CD4-positive, alpha-beta T cell treated with Interleukin-6 at 100 ng/mL for 8 hours (primary cell): ENCODE data around the gene SERPINB12.
A peak's percentile ranks its signal among the peaks of the same experiment; 100 is the strongest.

Source experiments
- DNase-seq: peaks from one replicate; pipeline ENCODE4 v3.0.0-alpha.2; 2020; ENCODE audit warnings: mixed read lengths, low spot score

SERPINB12 gene, protein sequence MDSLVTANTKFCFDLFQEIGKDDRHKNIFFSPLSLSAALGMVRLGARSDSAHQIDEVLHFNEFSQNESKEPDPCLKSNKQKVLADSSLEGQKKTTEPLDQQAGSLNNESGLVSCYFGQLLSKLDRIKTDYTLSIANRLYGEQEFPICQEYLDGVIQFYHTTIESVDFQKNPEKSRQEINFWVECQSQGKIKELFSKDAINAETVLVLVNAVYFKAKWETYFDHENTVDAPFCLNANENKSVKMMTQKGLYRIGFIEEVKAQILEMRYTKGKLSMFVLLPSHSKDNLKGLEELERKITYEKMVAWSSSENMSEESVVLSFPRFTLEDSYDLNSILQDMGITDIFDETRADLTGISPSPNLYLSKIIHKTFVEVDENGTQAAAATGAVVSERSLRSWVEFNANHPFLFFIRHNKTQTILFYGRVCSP

DNA sequence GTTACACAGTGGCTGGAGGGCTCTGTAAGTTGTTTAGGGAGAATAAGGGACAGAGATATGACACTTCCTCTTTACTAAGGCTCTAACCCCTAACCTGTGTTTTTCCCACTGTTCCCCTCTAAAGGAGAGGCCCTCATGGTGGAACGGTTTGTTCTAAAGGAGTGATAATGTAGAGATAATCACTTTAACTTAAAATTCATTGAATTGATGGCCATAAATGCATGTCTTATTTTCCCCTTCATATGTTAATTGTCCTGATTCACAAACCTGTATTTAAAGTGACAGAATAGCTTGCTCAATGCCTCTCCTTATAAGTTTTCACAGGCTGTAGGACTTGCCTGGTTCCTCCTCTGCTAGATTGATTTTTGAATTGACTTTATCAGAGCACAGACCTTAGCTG is at the start of gene SERPINB12:
Gene SERPINB12 (plus strand): TSS at position 301 of the 400 bp plus-strand sequence. CDS start 13,791 bp downstream, outside the sequence.
- no peak for DNase-seq

DNA sequence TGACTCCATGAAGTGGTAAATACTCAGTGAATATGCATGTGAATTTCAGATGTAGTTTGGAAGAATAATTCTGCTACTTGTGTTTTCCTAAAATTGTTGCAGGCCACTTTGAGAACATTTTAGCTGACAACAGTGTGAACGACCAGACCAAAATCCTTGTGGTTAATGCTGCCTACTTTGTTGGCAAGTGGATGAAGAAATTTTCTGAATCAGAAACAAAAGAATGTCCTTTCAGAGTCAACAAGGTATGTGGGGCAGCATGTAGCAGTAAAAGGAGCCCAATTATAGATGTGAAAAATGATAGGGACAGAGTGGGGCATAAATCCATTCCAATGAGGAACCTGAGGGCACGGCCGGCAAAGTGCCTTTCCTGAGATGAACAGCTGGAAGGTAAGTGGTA is 49.3 kb upstream of the SERPINB12 start:
- no peak for DNase-seq

DNA sequence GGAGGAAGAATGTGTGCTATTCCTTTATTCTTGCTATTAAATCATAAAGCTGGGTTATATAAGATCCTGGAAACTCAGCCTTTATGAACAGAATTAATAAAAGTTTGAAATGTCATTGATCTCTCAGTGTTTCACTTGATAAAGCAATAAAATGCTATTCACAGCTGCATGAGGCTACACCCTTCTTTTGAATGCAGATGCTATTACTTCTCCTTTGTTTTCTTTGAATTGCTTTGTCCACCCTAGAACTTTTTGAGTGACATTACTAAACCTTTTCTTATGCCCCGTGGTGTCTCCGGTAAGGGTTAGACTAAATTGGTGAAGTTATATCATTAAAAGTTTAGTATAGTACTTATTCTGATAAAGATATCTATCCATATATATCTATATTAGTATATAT is 46.5 kb upstream of the SERPINB12 start:
- no peak for DNase-seq

DNA sequence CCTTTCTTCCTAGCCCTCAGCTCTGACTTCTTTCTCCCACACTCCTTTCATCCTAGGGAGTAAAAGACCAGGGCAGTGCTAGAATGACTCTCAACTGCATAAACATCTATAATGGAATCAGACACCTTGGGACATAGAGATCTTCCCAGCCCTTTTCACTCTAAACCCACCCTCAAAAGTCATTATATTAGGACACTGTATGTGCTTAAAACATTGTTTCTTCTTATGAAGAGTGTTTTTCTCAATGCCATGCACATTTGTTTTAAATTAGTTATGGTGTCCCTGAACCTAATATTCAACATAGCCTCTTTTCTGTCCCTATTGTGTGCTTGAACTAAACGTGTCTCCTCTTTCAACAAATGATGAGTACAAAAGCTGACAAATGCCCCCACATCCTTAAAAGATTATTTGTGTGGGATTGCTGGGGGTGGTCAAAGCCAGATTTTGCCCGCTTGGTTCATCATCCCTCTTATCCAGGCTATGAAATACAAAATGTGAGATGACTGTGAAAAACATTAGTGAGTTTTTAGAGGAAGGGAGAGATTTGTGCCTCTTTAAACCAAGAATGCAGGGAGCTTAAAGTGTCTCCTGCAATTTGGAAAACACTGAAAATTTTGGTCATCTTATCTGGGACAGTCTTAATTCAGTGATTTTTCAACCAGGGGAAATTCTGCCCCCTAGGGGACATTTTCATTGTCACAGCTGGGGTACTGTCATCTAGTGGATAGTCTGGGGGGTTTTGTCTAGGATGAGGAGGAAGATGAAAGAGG is 36.4 kb upstream of the SERPINB12 start:
- no peak for DNase-seq

DNA sequence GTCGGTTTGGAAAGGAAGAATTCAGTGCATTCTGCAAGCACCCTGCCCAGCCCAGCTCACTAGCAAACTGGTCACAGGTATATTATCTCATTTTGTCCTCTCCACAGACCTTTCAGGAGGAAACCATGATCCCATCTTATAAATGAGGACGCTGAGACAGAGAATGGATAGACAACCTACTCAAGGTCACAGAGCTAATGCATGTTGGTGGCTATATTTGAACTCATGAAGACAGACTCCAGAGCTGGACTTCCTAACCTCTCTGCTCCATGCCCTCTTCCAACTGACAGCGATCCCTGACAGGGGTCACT is 35.9 kb upstream of the SERPINB12 start:
- DNase-seq, result no peak

DNA sequence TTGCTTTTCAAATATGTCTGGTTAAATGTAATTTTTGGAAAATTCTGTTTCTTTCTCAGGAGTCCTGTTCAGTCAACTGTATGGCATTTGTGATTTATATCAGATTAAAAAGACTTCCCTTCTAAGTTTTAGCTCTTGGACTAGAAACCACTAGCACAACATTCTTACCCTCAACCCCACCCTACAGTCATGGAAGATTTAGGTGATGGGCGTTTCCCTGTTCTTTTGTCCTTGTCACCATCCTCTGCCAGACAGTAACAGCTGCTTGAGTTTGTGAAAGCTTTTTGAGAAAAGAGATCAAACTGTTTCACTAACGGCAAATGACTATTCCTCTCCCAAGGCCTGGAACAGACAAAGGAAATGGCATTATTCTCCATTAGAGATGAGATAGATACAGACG is 33.6 kb upstream of the SERPINB12 start:
- no peak for DNase-seq

DNA sequence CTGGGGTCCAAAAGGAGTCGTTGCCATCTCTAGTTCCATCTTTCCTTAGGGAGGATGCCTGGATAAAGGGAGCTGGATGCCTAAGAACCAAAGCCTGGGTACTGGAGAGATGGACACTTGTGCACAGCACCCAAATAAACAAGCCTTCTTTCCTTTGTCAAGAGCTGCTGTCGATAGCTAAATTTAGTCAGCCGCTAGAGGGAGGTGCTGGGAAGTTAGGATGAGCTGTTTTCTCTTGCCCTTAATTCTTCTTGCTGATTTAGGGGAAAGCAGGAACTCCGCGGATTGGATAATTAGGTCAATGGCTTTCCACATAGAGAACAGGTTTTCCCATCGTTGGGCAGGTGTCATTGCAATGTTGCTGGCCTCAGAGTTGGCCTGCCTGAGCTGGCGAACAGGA is 30.9 kb upstream of the SERPINB12 start:
- DNase-seq, result no peak

DNA sequence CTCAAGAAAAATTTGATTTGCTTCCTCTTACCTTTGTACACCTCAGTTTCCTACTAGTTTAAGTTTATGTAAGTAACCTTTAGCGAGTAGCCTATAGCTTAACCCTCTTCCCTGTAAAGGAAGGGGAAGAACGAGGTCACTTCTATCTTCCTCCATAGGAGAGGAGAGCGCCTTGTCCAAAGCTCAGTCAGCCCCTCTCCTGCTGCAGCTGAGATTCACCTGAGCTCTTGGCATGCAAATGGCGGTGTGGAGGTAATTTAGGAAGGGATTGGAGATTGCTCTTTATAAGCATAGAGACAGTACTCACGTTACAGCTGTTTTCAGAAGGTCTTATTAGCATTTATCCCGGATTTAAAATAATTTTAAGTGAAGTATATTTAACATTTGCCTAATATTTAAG is 27.8 kb upstream of the SERPINB12 start:
- DNase-seq, result no peak

DNA sequence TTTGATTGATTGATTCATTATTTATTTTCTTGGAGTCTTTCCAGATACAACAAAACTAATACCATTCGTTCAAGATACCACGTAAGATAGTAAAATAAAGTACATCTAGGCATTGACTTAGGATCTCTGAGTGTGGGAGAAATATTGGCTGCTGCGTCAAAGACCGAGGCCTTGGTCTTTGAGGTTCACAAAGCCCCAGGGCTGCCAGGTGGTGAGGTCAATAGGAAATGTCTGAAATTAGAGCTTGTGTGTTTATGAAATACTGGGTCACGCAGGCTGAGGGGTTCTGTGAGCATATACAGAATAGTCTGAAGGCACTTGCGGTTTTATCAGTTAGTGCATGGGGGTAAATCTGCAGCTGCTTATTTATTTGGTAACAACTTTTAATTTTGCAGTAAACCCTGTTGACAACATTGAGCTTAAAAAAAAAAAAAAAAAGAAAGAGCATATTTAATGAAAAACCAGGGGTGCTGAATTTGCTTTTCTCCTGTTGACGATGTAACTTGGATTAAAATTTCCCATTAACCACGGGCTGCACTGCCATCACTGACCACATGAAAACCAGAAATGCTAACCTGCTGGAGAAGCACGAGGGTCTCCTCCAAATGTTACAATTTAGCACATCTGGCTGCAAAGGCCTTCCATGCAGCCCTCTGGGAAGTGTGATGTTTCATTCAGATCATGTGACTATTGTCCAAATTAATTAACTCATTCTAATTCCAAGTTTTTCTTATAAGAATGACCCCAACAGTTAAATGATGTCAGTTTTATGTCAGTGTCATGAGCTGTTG is 27.1 kb upstream of the SERPINB12 start:
- DNase-seq, result no peak

DNA sequence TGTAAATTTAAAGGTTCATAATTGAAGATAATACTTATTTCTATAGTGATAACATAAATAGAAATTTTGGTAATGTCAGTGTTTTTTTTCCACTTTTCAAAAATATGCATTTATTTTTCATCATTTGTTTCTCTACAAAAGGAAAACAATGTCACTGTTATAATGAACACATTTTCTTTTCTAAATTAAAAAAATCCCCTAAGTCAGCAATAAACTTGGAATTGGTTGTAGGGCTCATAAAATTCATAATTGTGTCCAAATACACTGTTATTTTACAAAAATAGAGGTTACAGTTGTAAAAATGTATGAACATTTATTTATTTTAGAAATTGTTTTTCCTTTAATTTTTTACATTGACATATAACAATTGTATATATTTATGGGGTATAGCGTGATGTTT is 26.4 kb upstream of the SERPINB12 start:
- DNase-seq, result no peak

DNA sequence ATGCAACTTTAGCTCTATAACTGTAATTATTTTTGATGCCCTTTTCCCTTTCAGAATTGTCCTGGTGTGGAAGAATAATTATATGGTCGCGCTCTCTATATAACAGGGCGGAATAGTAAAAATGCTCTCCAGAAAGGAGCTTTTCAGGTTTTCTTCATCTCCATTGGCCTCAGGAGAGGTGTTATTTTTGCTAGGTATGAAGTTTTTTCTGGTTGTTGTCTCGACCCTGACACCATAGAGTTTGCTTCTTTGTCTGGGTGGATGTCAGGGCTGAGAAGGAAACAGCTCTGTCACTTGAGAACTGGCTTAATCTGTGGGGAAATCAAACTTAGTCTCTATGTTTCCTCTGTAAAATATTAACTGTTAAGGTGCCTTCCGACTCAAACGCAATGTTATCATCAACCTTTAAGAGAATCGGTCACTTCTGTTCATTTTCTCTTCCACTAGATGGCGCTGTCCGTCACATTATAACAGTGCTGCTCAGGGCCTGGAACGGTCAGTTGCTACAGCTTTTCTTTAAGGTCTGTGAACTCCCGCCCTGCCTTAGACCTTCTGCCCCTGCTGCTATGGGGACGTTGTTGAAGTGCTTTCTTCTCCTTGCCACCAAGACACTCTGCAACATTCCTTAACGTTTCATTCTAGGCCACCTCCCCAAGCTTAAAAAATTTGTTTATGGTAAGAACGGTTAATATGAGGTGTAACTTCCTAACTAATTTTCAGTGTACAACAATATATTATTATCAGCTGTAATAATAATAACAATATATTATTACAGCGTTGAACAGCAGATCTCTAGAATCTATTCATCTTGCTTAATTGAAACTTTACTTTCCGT is 23.8 kb upstream of the SERPINB12 start:
- DNase-seq, result peak; percentile 56

DNA sequence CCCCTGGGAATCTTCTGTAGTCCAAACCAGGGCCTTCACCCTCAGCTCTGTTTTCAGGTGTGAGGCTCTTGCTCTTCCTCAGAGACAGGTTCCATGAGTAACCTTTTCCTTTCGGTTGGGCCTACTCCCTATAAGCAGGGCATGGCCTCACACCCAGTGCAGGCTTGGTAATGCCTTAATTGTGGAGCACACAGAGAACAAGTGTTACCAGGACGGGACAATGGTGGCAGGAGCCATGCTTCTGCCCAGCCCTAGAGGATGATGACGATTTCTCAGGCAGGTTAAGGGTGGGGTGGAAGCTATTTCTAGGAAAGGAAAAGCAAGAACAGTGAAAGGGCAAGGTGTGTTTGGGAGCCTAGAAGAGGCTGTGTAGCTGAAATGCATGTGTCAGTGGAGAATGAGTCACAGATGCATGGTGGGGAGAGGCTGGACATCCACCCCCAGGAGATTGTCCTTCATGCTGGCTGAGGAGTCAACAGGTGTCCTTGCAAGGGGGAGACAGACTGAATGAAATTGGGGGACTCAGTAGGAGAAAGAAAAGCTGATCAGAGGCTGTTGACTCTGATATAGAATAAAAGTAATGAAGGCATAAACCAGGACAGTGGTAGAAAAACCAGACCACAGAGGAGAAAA is 22.0 kb upstream of the SERPINB12 start:
- DNase-seq, result no peak

DNA sequence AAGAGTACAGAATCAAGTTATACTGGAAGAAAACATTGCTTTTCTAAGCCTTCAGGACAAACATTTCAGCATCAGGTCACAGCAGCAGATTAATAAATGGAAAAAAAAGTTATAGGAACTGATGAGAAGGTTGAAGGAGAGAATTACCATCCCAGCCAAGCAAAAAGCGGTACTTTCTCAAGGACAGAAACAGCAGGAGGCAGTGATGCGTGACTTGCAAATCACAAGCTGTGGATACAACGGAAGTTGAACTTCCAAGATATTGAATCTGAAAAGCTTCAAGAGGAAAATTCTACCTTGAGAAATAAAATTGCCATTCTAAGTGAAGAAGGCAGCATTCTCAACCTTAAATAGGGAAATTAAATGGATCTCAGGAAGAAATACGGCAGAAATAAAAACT is 18.5 kb upstream of the SERPINB12 start:
- DNase-seq, result no peak

DNA sequence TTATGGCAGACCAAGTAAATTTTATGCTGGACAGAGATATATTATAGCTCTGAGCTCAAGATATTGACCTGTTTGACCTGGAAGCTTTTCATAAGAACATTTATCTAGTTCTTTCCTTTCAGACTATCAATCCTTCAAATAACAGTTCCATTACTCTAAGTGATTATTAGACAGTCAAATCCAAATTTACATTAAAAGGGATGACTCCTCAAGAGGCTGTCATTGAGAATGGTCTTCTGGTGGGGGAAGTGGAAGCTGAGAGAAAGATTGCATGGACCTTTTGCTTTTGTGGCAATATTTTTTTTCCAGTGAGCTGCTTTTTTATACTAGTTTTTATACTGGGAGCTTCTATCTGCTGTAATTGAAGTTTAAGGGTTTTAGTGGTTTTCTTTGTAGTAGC is 14.9 kb upstream of the SERPINB12 start:
- no peak for DNase-seq

DNA sequence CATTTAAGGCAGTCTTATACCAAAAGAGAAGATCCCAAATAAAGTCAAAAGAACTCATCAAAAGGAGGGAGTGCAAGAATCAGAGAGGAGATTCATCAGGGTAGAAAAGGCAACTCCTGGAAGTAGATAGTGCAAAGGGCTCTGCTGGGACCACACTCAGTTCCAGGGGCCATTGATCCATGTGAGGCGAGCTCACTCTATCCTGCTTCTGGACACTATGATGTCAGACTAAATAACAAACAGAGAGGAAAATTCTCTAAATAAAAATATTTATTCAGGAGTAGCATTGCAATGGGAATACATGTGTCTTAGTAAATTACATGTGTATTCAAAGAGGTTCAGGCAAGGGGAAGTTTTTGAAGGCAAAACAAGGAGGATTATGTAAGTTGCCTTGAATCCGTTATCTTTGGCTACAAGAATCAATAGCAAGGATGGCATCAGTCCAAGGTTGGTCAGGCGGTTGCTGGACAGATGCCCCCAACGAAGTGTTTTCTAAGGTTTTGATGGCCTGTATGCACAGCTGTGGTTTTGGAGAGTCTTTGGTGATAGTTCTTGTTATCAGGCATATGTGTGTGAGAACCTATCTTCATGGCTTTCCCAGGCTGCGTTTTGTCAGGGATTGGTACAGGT is 13.2 kb upstream of the SERPINB12 start:
- no peak for DNase-seq

DNA sequence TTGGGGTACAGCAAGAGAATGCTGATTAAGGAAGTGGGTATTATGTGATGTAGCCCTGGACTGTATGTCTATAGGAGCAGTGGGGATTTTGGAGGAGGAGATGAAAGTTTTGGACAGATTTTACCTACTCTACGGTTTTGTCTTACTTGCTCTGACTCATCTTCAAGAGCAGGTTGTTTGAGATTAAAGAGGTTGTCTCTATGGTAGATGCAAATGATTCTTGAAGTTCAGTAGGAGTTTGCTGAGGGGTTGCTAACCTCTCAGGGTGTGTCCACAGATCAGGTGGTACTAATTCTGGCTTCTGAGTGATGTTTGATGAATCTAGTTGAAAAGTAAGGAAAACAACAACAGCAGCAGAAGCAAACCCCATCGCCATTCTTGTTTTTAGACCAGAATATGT is 9.7 kb upstream of the SERPINB12 start:
- DNase-seq, result no peak

DNA sequence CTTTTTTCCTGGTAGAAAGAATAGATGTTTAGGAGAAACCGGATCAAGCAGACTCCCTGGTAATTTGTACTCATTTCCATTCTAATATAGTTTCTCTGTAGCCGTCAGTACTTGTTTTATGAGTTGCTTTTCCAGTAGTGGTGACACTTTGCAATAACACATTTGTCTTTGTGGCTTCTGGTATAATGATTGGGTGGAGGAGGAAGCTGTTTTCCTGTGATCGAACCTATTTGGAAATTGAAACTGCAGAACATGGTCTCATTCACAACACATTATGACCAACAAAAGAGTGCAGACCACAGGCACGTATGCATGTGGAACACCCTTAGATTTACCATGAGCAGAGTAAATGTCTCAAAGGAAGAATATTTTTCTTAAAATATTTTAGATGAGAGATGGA is 7.6 kb upstream of the SERPINB12 start:
- no peak for DNase-seq

DNA sequence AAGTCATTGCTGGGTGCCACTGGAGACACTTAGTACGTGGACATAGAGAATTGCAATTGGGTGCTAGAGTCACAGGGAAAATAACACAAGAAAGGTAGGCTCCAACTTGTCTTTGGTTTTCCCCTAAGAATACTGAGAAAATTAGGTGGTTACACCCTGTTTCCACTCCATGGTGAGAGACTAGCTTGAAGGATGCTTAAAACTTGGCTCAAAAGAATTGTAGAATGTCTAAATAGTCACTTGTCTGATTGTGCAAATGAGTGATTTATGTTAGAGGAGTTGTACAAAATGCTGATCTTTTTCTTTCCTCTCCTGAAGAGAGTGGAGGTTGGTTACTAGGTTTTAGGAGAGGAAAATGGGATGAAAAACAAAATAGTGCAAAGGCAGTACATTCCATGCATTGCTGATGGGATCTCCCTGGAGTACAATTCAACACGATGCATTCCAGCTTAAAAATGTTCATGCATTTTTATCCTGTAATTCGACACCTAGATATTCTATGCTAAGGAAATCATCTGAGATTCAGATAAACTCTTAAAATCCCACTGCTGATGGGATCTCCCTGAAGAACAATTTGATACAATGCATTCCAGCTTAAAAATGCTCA is 2.2 kb upstream of the SERPINB12 start:
- no peak for DNase-seq

DNA sequence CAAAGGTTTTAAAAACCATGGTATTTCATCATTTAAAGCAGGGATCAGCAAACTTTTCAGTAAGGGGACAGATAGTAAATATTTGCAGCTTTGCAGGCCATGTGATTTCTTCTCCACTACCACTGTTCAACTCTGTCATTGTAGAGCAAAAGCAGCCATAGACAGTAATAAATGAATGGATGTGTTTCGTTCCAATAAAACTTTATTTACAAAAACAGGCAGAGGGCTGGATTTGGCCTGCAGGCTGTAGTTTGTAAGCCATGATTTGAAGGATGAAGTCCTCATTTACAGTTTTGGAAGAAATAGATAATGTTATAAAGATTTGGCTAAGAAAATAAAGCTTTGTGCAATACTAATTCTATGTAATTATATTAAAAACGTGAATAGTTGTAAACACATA is 1.8 kb downstream of the SERPINB12 start:
- no peak for DNase-seq

DNA sequence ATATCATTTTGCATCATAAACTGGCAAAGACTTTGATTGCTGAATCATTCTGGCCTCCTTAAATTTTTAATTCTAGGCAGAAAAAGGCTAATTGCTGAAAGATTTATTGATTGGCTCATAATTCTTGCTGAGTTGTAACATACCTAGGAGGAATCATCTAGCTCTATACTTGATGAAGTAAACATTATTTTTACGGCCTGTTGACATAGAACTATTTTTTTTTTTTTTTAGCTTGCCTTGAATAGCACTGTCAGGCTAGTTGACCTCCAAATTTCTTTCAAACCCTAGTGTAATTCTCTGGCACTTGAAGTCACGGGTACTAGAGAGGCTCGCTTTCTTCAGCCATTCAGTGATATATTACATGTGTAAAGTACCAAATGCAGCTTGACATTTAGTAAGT is 2.8 kb downstream of the SERPINB12 start:
- DNase-seq, result no peak

DNA sequence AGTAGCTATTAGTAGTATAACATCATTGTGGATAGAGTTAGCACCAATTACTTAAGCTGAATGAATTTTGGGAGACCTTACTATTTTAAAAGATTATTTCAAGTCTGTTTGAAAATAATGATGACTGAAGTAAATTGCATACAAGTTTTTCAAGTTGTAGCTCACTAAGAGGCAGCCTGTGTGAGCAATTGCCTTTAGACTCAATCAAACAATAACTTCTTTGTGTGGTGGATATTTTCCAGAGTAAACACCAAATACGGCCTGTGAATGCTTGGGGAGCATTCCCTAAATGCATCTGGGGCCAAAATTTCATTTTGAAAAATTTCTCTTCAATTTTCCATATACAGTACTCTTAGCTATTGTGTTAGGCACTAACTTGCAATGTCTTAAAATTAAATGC is 7.9 kb downstream of the SERPINB12 start:
- DNase-seq, result no peak
